Mammary epithelial cell (primary cell): ENCODE results near the gene ZNF646.

Source experiments
- EZH2 ChIP-seq: IDR thresholded peaks from 2 replicates; pipeline ENCODE4 v1.6.1; 2012; ENCODE audit warnings: low read length, inconsistent platforms, borderline replicate concordance
- TF ChIP-seq, protein P1 (sequence below), 2 donors: IDR thresholded peaks in 1 of 2; conservative IDR thresholded peaks in 1 of 2; 2 replicates each; pipeline ENCODE4 v1.5.1; 2011 to 2012; ENCODE audit warnings: inconsistent platforms in 2 of 2, low read length in 2 of 2, mild to moderate bottlenecking in 2 of 2, control low read depth in 1 of 2, low read depth in 1 of 2; ENCODE audit not compliant: insufficient read depth in 1 of 2; ENCODE audit errors: extremely low read depth in 1 of 2

DNA sequence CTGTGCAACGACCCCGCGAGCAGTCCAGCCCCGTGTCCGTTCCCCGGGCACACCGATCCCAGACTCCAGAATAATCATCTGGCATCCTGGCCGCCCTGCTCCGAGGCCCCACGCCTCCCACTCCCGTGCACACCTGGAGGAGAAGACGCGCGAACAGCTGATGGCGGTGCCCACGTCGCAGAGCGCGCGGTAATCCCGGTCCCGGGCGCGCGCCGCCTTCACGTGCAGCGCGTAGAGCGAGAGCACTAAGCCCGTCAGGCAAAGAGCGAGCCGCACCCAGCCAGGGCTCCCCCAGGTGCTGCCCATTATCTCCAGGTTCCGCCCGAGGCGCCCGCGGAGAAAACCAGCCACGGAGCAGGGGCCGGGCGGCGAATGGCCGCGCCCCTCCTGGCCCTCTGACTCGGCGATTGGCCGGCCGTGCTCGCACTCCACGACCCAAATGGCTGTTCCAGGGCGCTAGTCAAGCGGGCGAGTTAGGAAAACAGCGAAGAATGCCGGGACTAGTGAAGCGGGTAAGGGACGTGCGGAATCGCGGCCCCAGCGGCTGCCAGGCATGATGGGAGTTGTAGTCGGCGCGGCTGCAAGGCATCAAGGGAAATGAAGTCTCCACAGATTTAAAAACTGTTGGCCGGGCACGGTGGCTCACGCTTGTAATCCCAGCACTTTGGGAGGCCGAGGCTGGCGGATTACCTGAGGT is 20.4 kb downstream of the ZNF646 start, which contains the start of gene VKORC1:
- TF ChIP-seq, protein P1, sequence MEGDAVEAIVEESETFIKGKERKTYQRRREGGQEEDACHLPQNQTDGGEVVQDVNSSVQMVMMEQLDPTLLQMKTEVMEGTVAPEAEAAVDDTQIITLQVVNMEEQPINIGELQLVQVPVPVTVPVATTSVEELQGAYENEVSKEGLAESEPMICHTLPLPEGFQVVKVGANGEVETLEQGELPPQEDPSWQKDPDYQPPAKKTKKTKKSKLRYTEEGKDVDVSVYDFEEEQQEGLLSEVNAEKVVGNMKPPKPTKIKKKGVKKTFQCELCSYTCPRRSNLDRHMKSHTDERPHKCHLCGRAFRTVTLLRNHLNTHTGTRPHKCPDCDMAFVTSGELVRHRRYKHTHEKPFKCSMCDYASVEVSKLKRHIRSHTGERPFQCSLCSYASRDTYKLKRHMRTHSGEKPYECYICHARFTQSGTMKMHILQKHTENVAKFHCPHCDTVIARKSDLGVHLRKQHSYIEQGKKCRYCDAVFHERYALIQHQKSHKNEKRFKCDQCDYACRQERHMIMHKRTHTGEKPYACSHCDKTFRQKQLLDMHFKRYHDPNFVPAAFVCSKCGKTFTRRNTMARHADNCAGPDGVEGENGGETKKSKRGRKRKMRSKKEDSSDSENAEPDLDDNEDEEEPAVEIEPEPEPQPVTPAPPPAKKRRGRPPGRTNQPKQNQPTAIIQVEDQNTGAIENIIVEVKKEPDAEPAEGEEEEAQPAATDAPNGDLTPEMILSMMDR (conservative IDR thresholded peaks at IDR 0.05 in 1 of 2, IDR thresholded peaks at IDR 0.05 in 1 of 2; ENCODE audit: extremely low read depth in 1 of 2, insufficient read depth in 1 of 2, low read depth in 1 of 2, low read length in 2 of 2) = no peak
- no peak for TF ChIP-seq EZH2
